ENCODE data around the gene RAD51B.
A peak's percentile ranks its signal among the peaks of the same experiment; 100 is the strongest.

RAD51B gene

GRCh38 chr14:68263563-68264259, 444.1 kb downstream of the RAD51B start:
- Mint-ChIP-seq H3K9me3 (no peaks in the 10 kb centered on the region), H3K27me3 (no peaks in the 10 kb centered on the region), H3K4me3 (no peak overlapping the region), H3K36me3 (no peaks in the 10 kb centered on the region), H3K4me1 (peaks cover 58% of the 10 kb centered on the region), H3K27ac (peak overlapping the region; percentile 95)
- ATAC-seq (ENCODE audit: low read depth), result no peak
- no peak for DNase-seq (ENCODE audit: low spot score in 2 of 2)

- Mint-ChIP-seq H3K36me3 (no peaks in the 10 kb centered on the region), H3K27ac (peak overlapping the region; percentile 95), H3K9me3 (no peaks in the 10 kb centered on the region), H3K27me3 (no peaks in the 10 kb centered on the region), H3K4me1 (peaks cover 57% of the 10 kb centered on the region), H3K4me3 (no peak overlapping the region)
- DNase-seq (ENCODE audit: low spot score in 2 of 2) (no peak), ATAC-seq (ENCODE audit: low read depth) (no peak)
Observed at GRCh38 chr14:68264260-68264569, 444.6 kb downstream of the RAD51B start.

- peak; percentile 40 for ATAC-seq (ENCODE audit: low read depth)
- no peak for DNase-seq (ENCODE audit: low spot score in 2 of 2)
- Mint-ChIP-seq H3K36me3 (peaks cover 2% of the 10 kb centered on the region), H3K9me3 (no peaks in the 10 kb centered on the region), H3K4me3 (no peak overlapping the region), H3K27me3 (no peaks in the 10 kb centered on the region), H3K27ac (peak overlapping the region; percentile 95), H3K4me1 (peaks cover 62% of the 10 kb centered on the region)
Observed at GRCh38 chr14:68266998-68267397, 447.4 kb downstream of the RAD51B start.

- Mint-ChIP-seq H3K27me3 (no peaks in the 10 kb centered on the region), H3K9me3 (no peaks in the 10 kb centered on the region), H3K4me1 (peaks cover 60% of the 10 kb centered on the region), H3K36me3 (peaks cover 2% of the 10 kb centered on the region), H3K27ac (peak overlapping the region; percentile 95), H3K4me3 (peak overlapping the region; percentile 1)
- ATAC-seq (ENCODE audit: low read depth) (peak; percentile 84), DNase-seq (ENCODE audit: low spot score in 2 of 2) (peak; percentile 61 to 72)
Observed at GRCh38 chr14:68268197-68268596, 448.6 kb downstream of the RAD51B start.

GRCh38 chr14:68268719-68269118, 449.1 kb downstream of the RAD51B start:
- no peak for DNase-seq (ENCODE audit: low spot score in 2 of 2)
- H3K4me1 Mint-ChIP-seq, result peaks cover 64% of the 10 kb centered on the region
- no peaks in the 10 kb centered on the region for H3K27me3 Mint-ChIP-seq
- peak overlapping the region; percentile 95 for H3K27ac Mint-ChIP-seq
- no peaks in the 10 kb centered on the region for H3K9me3 Mint-ChIP-seq
- peaks cover 2% of the 10 kb centered on the region for H3K36me3 Mint-ChIP-seq
- peak overlapping the region; percentile 9 for H3K4me3 Mint-ChIP-seq
- ATAC-seq (ENCODE audit: low read depth), result peak; percentile 10

GRCh38 chr14:68269136-68269927, 449.8 kb downstream of the RAD51B start:
- ATAC-seq (ENCODE audit: low read depth), result no peak

GRCh38 chr14:68270342-68270741, 450.8 kb downstream of the RAD51B start:
- no peaks in the 10 kb centered on the region for H3K27me3 Mint-ChIP-seq
- H3K27ac Mint-ChIP-seq, result peak overlapping the region; percentile 95
- ATAC-seq (ENCODE audit: low read depth), result no peak
- H3K4me3 Mint-ChIP-seq, result no peak overlapping the region
- no peak for DNase-seq (ENCODE audit: low spot score in 2 of 2)
- peaks cover 2% of the 10 kb centered on the region for H3K36me3 Mint-ChIP-seq
- no peaks in the 10 kb centered on the region for H3K9me3 Mint-ChIP-seq
- peaks cover 70% of the 10 kb centered on the region for H3K4me1 Mint-ChIP-seq

More at GRCh38 chr14:68269136-68269927, 449.8 kb downstream of the RAD51B start:
- H3K36me3 Mint-ChIP-seq, result peaks cover 2% of the 10 kb centered on the region
- H3K27me3 Mint-ChIP-seq, result no peaks in the 10 kb centered on the region
- peak overlapping the region; percentile 38 for H3K4me3 Mint-ChIP-seq
- no peak for DNase-seq (ENCODE audit: low spot score in 2 of 2)
- H3K27ac Mint-ChIP-seq, result peak overlapping the region; percentile 95
- peaks cover 64% of the 10 kb centered on the region for H3K4me1 Mint-ChIP-seq
- H3K9me3 Mint-ChIP-seq, result no peaks in the 10 kb centered on the region

GRCh38 chr14:68271913-68272391, 452.4 kb downstream of the RAD51B start:
- Mint-ChIP-seq H3K4me3 (peak overlapping the region; percentile 74), H3K27me3 (no peaks in the 10 kb centered on the region), H3K36me3 (peaks cover 2% of the 10 kb centered on the region), H3K9me3 (no peaks in the 10 kb centered on the region), H3K4me1 (peaks cover 79% of the 10 kb centered on the region), H3K27ac (peak overlapping the region; percentile 86)
- DNase-seq (ENCODE audit: low spot score in 2 of 2), result no peak
- peak; percentile 18 for ATAC-seq (ENCODE audit: low read depth)

- Mint-ChIP-seq H3K27ac (peak overlapping the region; percentile 51), H3K4me1 (peaks cover 80% of the 10 kb centered on the region), H3K9me3 (no peaks in the 10 kb centered on the region), H3K27me3 (no peaks in the 10 kb centered on the region), H3K36me3 (peaks cover 2% of the 10 kb centered on the region), H3K4me3 (no peak overlapping the region)
- DNase-seq (ENCODE audit: low spot score in 2 of 2) (no peak), ATAC-seq (ENCODE audit: low read depth) (no peak)
Observed at GRCh38 chr14:68273413-68273812, 453.8 kb downstream of the RAD51B start.

- Mint-ChIP-seq H3K4me1 (peaks cover 79% of the 10 kb centered on the region), H3K4me3 (peak overlapping the region; percentile 54), H3K27me3 (no peaks in the 10 kb centered on the region), H3K9me3 (no peaks in the 10 kb centered on the region), H3K27ac (peak overlapping the region; percentile 90), H3K36me3 (no peaks in the 10 kb centered on the region)
- DNase-seq (ENCODE audit: low spot score in 2 of 2) (no peak), ATAC-seq (ENCODE audit: low read depth) (peak; percentile 42)
Observed at GRCh38 chr14:68274725-68275124, 455.1 kb downstream of the RAD51B start.

GRCh38 chr14:68278576-68279436, 459.2 kb downstream of the RAD51B start:
- H3K4me1 Mint-ChIP-seq, result peaks cover 83% of the 10 kb centered on the region
- no peaks in the 10 kb centered on the region for H3K27me3 Mint-ChIP-seq
- DNase-seq (ENCODE audit: low spot score in 2 of 2) (no peak), ATAC-seq (ENCODE audit: low read depth) (no peak)
- no peaks in the 10 kb centered on the region for H3K9me3 Mint-ChIP-seq
- H3K36me3 Mint-ChIP-seq, result no peaks in the 10 kb centered on the region
- H3K27ac Mint-ChIP-seq, result peak overlapping the region; percentile 98
- peak overlapping the region; percentile 64 for H3K4me3 Mint-ChIP-seq

- ATAC-seq (ENCODE audit: low read depth) (no peak), DNase-seq (ENCODE audit: low spot score in 2 of 2) (no peak)
- Mint-ChIP-seq H3K9me3 (no peaks in the 10 kb centered on the region), H3K27ac (peak overlapping the region; percentile 98), H3K27me3 (no peaks in the 10 kb centered on the region), H3K36me3 (no peaks in the 10 kb centered on the region), H3K4me1 (peaks cover 83% of the 10 kb centered on the region), H3K4me3 (peak overlapping the region; percentile 64)
Observed at GRCh38 chr14:68279437-68279720, 459.8 kb downstream of the RAD51B start.

- no peaks in the 10 kb centered on the region for H3K36me3 Mint-ChIP-seq
- ATAC-seq (ENCODE audit: low read depth), result peak; percentile 56
Observed at GRCh38 chr14:68279777-68280233, 460.2 kb downstream of the RAD51B start.

GRCh38 chr14:68281497-68281896, 461.9 kb downstream of the RAD51B start:
- Mint-ChIP-seq H3K4me3 (no peak overlapping the region), H3K27ac (peak overlapping the region; percentile 98), H3K9me3 (no peaks in the 10 kb centered on the region), H3K27me3 (no peaks in the 10 kb centered on the region), H3K36me3 (no peaks in the 10 kb centered on the region), H3K4me1 (peaks cover 78% of the 10 kb centered on the region)
- DNase-seq (ENCODE audit: low spot score in 2 of 2) (no peak), ATAC-seq (ENCODE audit: low read depth) (no peak)

More at GRCh38 chr14:68279777-68280233, 460.2 kb downstream of the RAD51B start:
- no peaks in the 10 kb centered on the region for H3K9me3 Mint-ChIP-seq
- H3K4me3 Mint-ChIP-seq, result peak overlapping the region; percentile 80
- H3K4me1 Mint-ChIP-seq, result peaks cover 83% of the 10 kb centered on the region
- DNase-seq (ENCODE audit: low spot score in 2 of 2), result peak in 1 of 2 donors; percentile 49
- H3K27me3 Mint-ChIP-seq, result no peaks in the 10 kb centered on the region
- H3K27ac Mint-ChIP-seq, result peak overlapping the region; percentile 98

Measured in memory B cell (primary cell).